ENCODE data around the gene SHMT1.

DNA sequence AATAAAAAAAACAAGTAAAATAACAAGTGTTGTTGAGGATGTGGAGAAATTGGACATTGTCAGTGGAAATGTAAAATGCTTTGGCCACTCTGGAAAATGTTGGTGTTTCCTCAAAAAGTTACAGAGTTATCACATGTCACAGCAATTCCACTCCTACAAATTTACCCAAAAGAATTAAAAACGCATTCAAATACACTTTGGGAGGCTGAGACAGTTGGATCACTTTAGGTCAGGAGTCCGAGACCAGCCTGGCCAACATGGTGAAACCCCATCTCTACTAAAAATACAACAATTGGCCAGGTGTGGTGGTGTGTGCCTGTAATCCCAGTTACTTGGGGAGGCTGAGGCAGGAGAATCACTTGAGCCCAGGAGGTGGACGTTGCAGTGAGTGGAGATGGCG is 54.1 kb downstream of the SHMT1 start:
- TF ChIP-seq, protein P1, sequence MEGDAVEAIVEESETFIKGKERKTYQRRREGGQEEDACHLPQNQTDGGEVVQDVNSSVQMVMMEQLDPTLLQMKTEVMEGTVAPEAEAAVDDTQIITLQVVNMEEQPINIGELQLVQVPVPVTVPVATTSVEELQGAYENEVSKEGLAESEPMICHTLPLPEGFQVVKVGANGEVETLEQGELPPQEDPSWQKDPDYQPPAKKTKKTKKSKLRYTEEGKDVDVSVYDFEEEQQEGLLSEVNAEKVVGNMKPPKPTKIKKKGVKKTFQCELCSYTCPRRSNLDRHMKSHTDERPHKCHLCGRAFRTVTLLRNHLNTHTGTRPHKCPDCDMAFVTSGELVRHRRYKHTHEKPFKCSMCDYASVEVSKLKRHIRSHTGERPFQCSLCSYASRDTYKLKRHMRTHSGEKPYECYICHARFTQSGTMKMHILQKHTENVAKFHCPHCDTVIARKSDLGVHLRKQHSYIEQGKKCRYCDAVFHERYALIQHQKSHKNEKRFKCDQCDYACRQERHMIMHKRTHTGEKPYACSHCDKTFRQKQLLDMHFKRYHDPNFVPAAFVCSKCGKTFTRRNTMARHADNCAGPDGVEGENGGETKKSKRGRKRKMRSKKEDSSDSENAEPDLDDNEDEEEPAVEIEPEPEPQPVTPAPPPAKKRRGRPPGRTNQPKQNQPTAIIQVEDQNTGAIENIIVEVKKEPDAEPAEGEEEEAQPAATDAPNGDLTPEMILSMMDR (IDR thresholded peaks at IDR 0.05; ENCODE audit: borderline replicate concordance, extremely low read depth, low read length, poor library complexity, severe bottlenecking), result no peak
- no peak for TF ChIP-seq EZH2 (IDR thresholded peaks at IDR 0.05; ENCODE audit: borderline replicate concordance, low read depth, low read length, severe bottlenecking)
